ENCODE data around the gene SLMAP. TPM values are rescaled to one million over a fixed set of nuclear protein-coding genes. Genes with fewer than 3 reads are reported as not detected.

The SLMAP gene
- total and polyA plus RNA-seq, 2 of the 4 experiments (the other 2 are of a cell fraction), result 15.5 to 26.5 TPM

DNA sequence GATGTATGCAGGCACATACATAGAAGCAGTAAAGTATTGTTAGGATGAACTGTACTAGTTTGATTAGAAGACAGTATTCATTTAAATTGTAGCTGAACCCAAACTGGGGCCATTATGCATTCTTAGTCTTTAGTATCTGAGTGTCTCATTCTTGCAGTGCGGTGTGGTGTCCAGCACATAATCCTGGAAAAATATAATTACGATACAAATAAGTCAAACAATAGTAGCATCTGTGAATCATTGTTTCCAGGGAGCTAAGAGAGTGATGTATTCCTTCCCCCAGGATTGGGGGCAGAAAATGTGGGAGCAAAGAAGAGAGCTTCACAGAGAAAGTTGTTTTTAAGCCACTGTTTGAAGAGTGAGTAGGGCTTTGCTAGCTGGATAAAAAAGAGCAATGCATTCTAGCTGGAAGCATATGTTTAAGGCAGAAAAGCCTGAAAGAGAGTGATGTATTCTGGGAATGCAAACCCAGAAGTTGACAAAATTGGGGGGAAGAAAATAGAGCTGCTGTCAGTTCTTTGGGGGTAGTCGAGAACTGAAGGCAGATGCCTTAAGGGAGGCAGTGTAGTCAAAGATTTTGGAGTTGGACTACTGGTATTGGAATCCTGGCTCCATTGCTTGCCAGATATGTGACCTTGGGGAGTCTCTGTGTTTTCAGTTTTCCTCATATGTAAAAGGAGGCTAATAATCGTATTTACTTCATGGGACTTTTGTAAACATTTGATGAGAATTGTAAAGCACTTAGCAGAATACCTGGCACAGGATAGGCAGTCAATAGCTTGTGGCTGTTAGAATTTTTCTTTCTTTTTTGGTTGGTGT lies 14.1 kb downstream of the SLMAP start (continued):
- no peak for TF ChIP-seq POLR2A (IDR thresholded peaks at IDR 0.05; ENCODE audit: low read depth, low read length)

DNA sequence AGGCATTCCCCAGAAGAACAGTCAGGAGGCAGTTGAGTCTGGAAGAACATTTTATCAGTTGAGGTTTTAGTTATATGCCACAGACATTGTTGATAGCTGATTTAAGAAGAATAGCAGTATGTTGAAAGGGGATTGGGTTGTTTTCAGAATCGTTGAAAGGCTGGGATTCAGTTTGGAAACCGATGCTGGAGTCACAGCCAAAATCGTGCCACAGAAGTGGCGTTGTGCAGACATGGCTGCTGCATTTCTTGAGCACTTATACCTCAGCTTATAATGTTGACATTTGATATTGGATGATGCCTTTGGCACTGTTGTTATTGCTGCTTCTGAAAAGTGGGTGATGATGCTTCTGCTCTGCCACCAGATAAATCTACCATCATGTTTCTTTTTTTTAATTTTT lies 16.1 kb downstream of the SLMAP start:
- H3K56ac ChIP-seq (ENCODE audit: extremely low read depth, insufficient read depth, low read length), result no peak overlapping the region
- H3K9me1 ChIP-seq (ENCODE audit: insufficient read depth, low read length), result peaks cover 3% of the 10 kb centered on the region; the same call in 1 of the 2 replicates
- H2BK120ac ChIP-seq (ENCODE audit: low read depth, low read length), result no peak overlapping the region
- H2AK5ac ChIP-seq (ENCODE audit: low read depth, low read length), result no peak overlapping the region
- H4K91ac ChIP-seq (ENCODE audit: insufficient read depth, low read depth, low read length), result no peak overlapping the region
- POLR2A ChIA-PET (ENCODE audit: unreplicated experiment), result no interaction called here
- H3K23ac ChIP-seq (ENCODE audit: low read depth, low read length), result no peak overlapping the region
- BruUV-seq (replicated peaks), result no TSS peak
- no peaks in the 10 kb centered on the region for H3K27me3 ChIP-seq (ENCODE audit: control insufficient read depth, insufficient read depth, low read length)
- no peak overlapping the region for H2AK9ac ChIP-seq (replicated peaks; ENCODE audit: low read depth, low read length, poor library complexity)
- TF ChIP-seq CHD1 (IDR thresholded peaks at IDR 0.05; ENCODE audit: low read depth, low read length) (no peak), MAZ (IDR thresholded peaks at IDR 0.05; ENCODE audit: borderline replicate concordance, low read depth, low read length) (no peak), POLR2A (IDR thresholded peaks at IDR 0.05; ENCODE audit: low read depth, low read length) (no peak), NFE2L2 (IDR thresholded peaks at IDR 0.05; ENCODE audit: low read depth, low read length) (no peak), FOS (IDR thresholded peaks at IDR 0.05; ENCODE audit: low read depth, low read length) (no peak), RFX5 (IDR thresholded peaks at IDR 0.05; ENCODE audit: low read depth, low read length) (no peak), RAD21 (IDR thresholded peaks at IDR 0.05; ENCODE audit: low read length) (no peak)
- TF ChIP-seq, protein P1, sequence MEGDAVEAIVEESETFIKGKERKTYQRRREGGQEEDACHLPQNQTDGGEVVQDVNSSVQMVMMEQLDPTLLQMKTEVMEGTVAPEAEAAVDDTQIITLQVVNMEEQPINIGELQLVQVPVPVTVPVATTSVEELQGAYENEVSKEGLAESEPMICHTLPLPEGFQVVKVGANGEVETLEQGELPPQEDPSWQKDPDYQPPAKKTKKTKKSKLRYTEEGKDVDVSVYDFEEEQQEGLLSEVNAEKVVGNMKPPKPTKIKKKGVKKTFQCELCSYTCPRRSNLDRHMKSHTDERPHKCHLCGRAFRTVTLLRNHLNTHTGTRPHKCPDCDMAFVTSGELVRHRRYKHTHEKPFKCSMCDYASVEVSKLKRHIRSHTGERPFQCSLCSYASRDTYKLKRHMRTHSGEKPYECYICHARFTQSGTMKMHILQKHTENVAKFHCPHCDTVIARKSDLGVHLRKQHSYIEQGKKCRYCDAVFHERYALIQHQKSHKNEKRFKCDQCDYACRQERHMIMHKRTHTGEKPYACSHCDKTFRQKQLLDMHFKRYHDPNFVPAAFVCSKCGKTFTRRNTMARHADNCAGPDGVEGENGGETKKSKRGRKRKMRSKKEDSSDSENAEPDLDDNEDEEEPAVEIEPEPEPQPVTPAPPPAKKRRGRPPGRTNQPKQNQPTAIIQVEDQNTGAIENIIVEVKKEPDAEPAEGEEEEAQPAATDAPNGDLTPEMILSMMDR (conservative IDR thresholded peaks at IDR 0.05; ENCODE audit: low read depth, low read length), result no peak
- no peak overlapping the region for H4K8ac ChIP-seq (ENCODE audit: low read depth in 2 of 2, low read length in 2 of 2)
- no CpG with 5 or more reads among the region's 4 CpGs for WGBS, 2 experiments (ENCODE audit: extremely low coverage in 2 of 2, insufficient read length in 1 of 2)
- H3K27ac ChIP-seq (ENCODE audit: insufficient read depth, low read length), result no peak overlapping the region
- in situ Hi-C loops (cut with MboI; ENCODE audit: low sequenced_read_pairs), result no loop called here
- H3K18ac ChIP-seq (ENCODE audit: low read depth, low read length), result no peak overlapping the region
- intact Hi-C loops (cut with micrococcal nuclease), result no loop called here
- H3K4me2 ChIP-seq (ENCODE audit: low read depth, low read length), result no peak overlapping the region
- H2BK5ac ChIP-seq (ENCODE audit: low read depth, low read length, poor library complexity, severe bottlenecking), result no peak overlapping the region
- peaks cover 24 to 47% of the 10 kb centered on the region in 2 experiments for H3K79me1 ChIP-seq (ENCODE audit: low read depth in 1 of 2, low read length in 2 of 2)
- H3K14ac ChIP-seq (replicated peaks; ENCODE audit: low read depth, low read length), result no peak overlapping the region
- H3K36me3 ChIP-seq (ENCODE audit: control insufficient read depth, insufficient read depth, low read length), result no peaks in the 10 kb centered on the region
- ATAC-seq (ENCODE audit: low read depth), result no peak
- peaks cover under 1% of the 10 kb centered on the region for H3K4me1 ChIP-seq (ENCODE audit: control insufficient read depth, insufficient read depth, low read length)
- H3K9me3 ChIP-seq (ENCODE audit: control insufficient read depth, insufficient read depth, low read length), result no peaks in the 10 kb centered on the region
- CTCF ChIA-PET, result no interaction called here
- no peak overlapping the region for H3K4ac ChIP-seq (ENCODE audit: low read depth, low read length)
- H3K4me3 ChIP-seq (ENCODE audit: insufficient read depth, low read depth, low read length), result no peak overlapping the region
- DNase-seq, result no peak
- dilution Hi-C loops (cut with HindIII; ENCODE audit: low sequenced_read_pairs, unreplicated experiment), result no loop called here
- H4K5ac ChIP-seq (ENCODE audit: low read depth, low read length), result no peak overlapping the region
- H3K9ac ChIP-seq (ENCODE audit: low read depth, low read length), result no peak overlapping the region
- H2AFZ ChIP-seq (replicated peaks; ENCODE audit: low read length, poor library complexity), result no peak overlapping the region
- H2BK20ac ChIP-seq (ENCODE audit: low read depth, low read length), result no peak overlapping the region
- H2BK15ac ChIP-seq (ENCODE audit: low read depth, low read length), result no peak overlapping the region
- H4K20me1 ChIP-seq (ENCODE audit: insufficient read depth, low read length), result peaks cover 31% of the 10 kb centered on the region
